K562 (cell line): ENCODE measurements around the gene GABRB1. TPM values are rescaled to one million over a fixed set of nuclear protein-coding genes. Genes with fewer than 3 reads are reported as not detected.

Experiments
- ATAC-seq: fragments of 200-7000 bp; cut with Tn5 transposase; 3 replicates; pipeline ENCODE4 v1.9.1; 2020; ENCODE audit warnings: moderate library complexity
- BruUV-seq: library from RNA; stranded (reverse); fragments of 400-500 nt; replicated peaks from 2 replicates; lab custom pipeline; 2021; lab: Mats Ljungman, UMichigan
- CTCF ChIA-PET: fragments of 300-600 bp; formaldehyde crosslinking; extraction: SDS; loops from one replicate; lab custom pipeline; 2021; ENCODE audit warnings: low intra/inter-chr PET ratio; lab: Yijun Ruan, JAX
- POLR2A ChIA-PET: fragments of 300-600, 350-650 bp; sonication (Branson Sonifier 250); formaldehyde crosslinking; extraction: SDS; loops from one replicate; lab custom pipeline; 2021; ENCODE audit warnings: antibody characterized with exemption, inconsistent platforms; lab: Yijun Ruan, JAX
- DNase-seq, 4 experiments: peaks; one replicate each; pipeline versions ENCODE4 v3.0.0 to v3.0.0-alpha.2; 2011 to 2018; ENCODE audit warnings: low spot score in 3 of 4, mixed read lengths in 3 of 4; ENCODE audit errors: extremely low read depth in 1 of 4
- FAIRE-seq: peaks from 2 replicates; lab custom pipeline; 2011; peaks lifted over from hg19 to GRCh38; lab: Jason Lieb, UNC
- H2AFZ ChIP-seq: 2 replicates; pipeline ENCODE4 v1.6.0; 2011; ENCODE audit warnings: low read depth, low read length, control low read depth, inconsistent platforms
- H3K27ac ChIP-seq: fragments of 200-600 bp; 3 replicates; pipeline ENCODE4 v1.8.0; 2011; ENCODE audit warnings: low read depth, mild to moderate bottlenecking, control low read depth, inconsistent platforms, low read length, moderate library complexity, mixed read lengths; ENCODE audit errors: extremely low read depth
- H3K27me3 ChIP-seq, 2 experiments: fragments of 300-600 bp in 1 of 2; 2 replicates in 1 of 2; 3 replicates in 1 of 2; pipeline versions ENCODE4 v1.6.0 to v1.8.0; 2011; ENCODE audit warnings: inconsistent platforms in 2 of 2, low read length in 2 of 2, mild to moderate bottlenecking in 1 of 2, mixed read lengths in 1 of 2, moderate library complexity in 1 of 2; ENCODE audit not compliant: control insufficient read depth in 2 of 2, insufficient read depth in 2 of 2
- H3K36me3 ChIP-seq: fragments of 300-600 bp; 3 replicates; pipeline ENCODE4 v1.8.0; 2011; ENCODE audit warnings: mild to moderate bottlenecking, low read length, inconsistent platforms; ENCODE audit not compliant: control insufficient read depth, insufficient read depth
- H3K4me1 ChIP-seq, 2 experiments: fragments of 200-600 bp in 1 of 2; replicated peaks in 1 of 2; 2 replicates in 1 of 2; 3 replicates in 1 of 2; pipeline versions ENCODE4 v1.5.1 to v1.8.0; 2011; ENCODE audit warnings: inconsistent platforms in 2 of 2, low read length in 2 of 2, mild to moderate bottlenecking in 1 of 2, mixed read lengths in 1 of 2, moderate library complexity in 1 of 2; ENCODE audit not compliant: control insufficient read depth in 2 of 2, insufficient read depth in 2 of 2
- H3K4me2 ChIP-seq: 2 replicates; pipeline ENCODE4 v1.6.1; 2011; ENCODE audit warnings: low read length, control low read depth, inconsistent platforms, mixed read lengths; ENCODE audit not compliant: insufficient read depth
- H3K4me3 ChIP-seq: fragments of 200-600 bp; sonication (generic), shearing (Covaris generic); 2 replicates; pipeline ENCODE4 v1.5.1; 2016; ENCODE audit warnings: control low read depth, inconsistent platforms
- H3K79me2 ChIP-seq: fragments of 200-600 bp; 3 replicates; pipeline ENCODE4 v1.8.0; 2011; ENCODE audit warnings: low read length, inconsistent platforms; ENCODE audit not compliant: control insufficient read depth, insufficient read depth
- H3K9ac ChIP-seq, 2 experiments: 2 replicates each; pipeline versions ENCODE4 v1.6.0 to v1.6.1; 2011; ENCODE audit warnings: low read depth in 2 of 2, low read length in 2 of 2, control low read depth in 1 of 2, inconsistent platforms in 1 of 2, mild to moderate bottlenecking in 1 of 2, mixed read lengths in 1 of 2; ENCODE audit not compliant: insufficient read depth in 1 of 2
- H3K9me1 ChIP-seq: one replicate; pipeline ENCODE4 v1.6.0; 2011; ENCODE audit warnings: inconsistent platforms, mild to moderate bottlenecking, low read length, moderate library complexity; ENCODE audit not compliant: control insufficient read depth, insufficient read depth
- H3K9me3 ChIP-seq: replicated peaks from 2 replicates; pipeline ENCODE4 v1.5.1; 2011; ENCODE audit warnings: low read depth, low read length, inconsistent platforms; ENCODE audit not compliant: control insufficient read depth, insufficient read depth
- H4K20me1 ChIP-seq: replicated peaks from 2 replicates; pipeline ENCODE4 v1.6.1; 2011; ENCODE audit warnings: low read length, inconsistent platforms, mixed read lengths; ENCODE audit not compliant: control insufficient read depth, insufficient read depth
- GTF2B ChIP-seq: IDR thresholded peaks from 2 replicates; pipeline ENCODE4 v1.6.1; 2011; ENCODE audit not compliant: insufficient read length; ENCODE audit errors: extremely low read depth
- NKRF ChIP-seq: fragments of 450-650 bp; IDR thresholded peaks from 2 replicates; pipeline ENCODE4 v1.6.1; 2016; ENCODE audit warnings: borderline replicate concordance
- POLR2AphosphoS2 ChIP-seq: IDR thresholded peaks from 2 replicates; pipeline ENCODE4 v1.6.1; 2012; ENCODE audit warnings: low read length, improper control_type of control experiment
- TBP ChIP-seq: optimal IDR thresholded peaks from 2 replicates; pipeline ENCODE3; 2011; ENCODE audit warnings: low read depth, low read length, improper control_type of control experiment
- WGBS: fragments of 100-300 bp; shearing (Covaris generic); methylation state at CpG from one replicate; pipeline ENCODE4 v1.1.6; 2016; ENCODE audit warnings: low coverage, mixed read lengths; ENCODE audit not compliant: insufficient coverage; ENCODE audit errors: missing lambda C conversion rate; 5-methylcytosine and 5-hydroxymethylcytosine counted together
- in situ Hi-C: fragments of 300-500 bp; cut with MboI; formaldehyde crosslinking; loops from 4 replicates; pipeline ENCODE4 v1.15.0; 2018; ENCODE audit warnings: inconsistent platforms, mixed read lengths
- intact Hi-C: fragments of 100-400 bp; cut with micrococcal nuclease; formaldehyde crosslinking; loops from 2 replicates; pipeline ENCODE4 v1.14.2; 2022
- polyA plus RNA-seq, 8 experiments: library from polyadenylated mRNA; depleted of rRNA in 4 of 8; stranded (reverse) in 5 of 8; unstranded in 3 of 8; fragments of >200 nt; fragmentation: Nextera tagmentation in 2 of 8; fragmentation: Illumina TruSeq in 1 of 8; extraction: Ambion mirVana in 2 of 8; extraction: Trizol in 1 of 8; gene quantifications; 2 replicates each; pipeline versions ENCODE4 v1.2.1 to v1.2.3, GENCODE V29; 2011 to 2014; ENCODE audit warnings: inconsistent platforms in 1 of 8, missing spikeins in 1 of 8
- total RNA-seq, 7 experiments: library from RNA; depleted of rRNA in 6 of 7; stranded (reverse); fragments of >200 nt in 6 of 7; fragmentation: Illumina TruSeq in 2 of 7; extraction: Trizol in 2 of 7; gene quantifications; 2 replicates each; pipeline versions ENCODE4 v1.2.1 to v1.2.3, GENCODE V29; 2011 to 2021; ENCODE audit warnings: low replicate concordance in 1 of 7

GABRB1 gene
- total and polyA plus RNA-seq, 9 of the 15 experiments (the other 6 are each of a cell fraction or from before 2014, with no cell fraction given): not detected

GRCh38 chr4:47213539-47213938 lies 182.2 kb downstream of the GABRB1 start:
- Histone ChIP-seq H3K4me1 (no peaks in the 10 kb centered on the region), H4K20me1 (no peaks in the 10 kb centered on the region), H3K79me2 (no peaks in the 10 kb centered on the region), H3K27ac (no peak overlapping the region), H3K9me3 (no peaks in the 10 kb centered on the region), H2AFZ (no peak overlapping the region), H3K9ac (no peak overlapping the region), H3K27me3 (no peaks in the 10 kb centered on the region), H3K4me2 (no peak overlapping the region), H3K4me3 (no peak overlapping the region), H3K36me3 (no peaks in the 10 kb centered on the region), H3K9me1 (no peaks in the 10 kb centered on the region)
- no peak for TF ChIP-seq POLR2AphosphoS2
- no peak for TF ChIP-seq NKRF
- no peak for TF ChIP-seq TBP
- TF ChIP-seq GTF2B: no peak
- no TSS peak for BruUV-seq
- ATAC-seq (no peak), DNase-seq (no peak), FAIRE-seq (no peak)
- ChIA-PET POLR2A (no interaction called here), CTCF (no interaction called here)
- intact Hi-C loops: no loop called here
- in situ Hi-C loops: no loop called here
- 11% methylated on average over 1 of the region's 1 CpG for WGBS
